ENCODE measurements around the gene ARSI. TPM values are rescaled to one million over a fixed set of nuclear protein-coding genes. Genes with fewer than 3 reads are reported as not detected.

Gene ARSI
- total and polyA plus RNA-seq, 2 of the 13 experiments (the other 11 are each of a cell fraction or from before 2014, with no cell fraction given), result 4.2 to 33.9 TPM

GRCh38 chr5:150350524-150351344 lies 48.0 kb upstream of the ARSI start (continued):
- TF ChIP-seq, protein P1, sequence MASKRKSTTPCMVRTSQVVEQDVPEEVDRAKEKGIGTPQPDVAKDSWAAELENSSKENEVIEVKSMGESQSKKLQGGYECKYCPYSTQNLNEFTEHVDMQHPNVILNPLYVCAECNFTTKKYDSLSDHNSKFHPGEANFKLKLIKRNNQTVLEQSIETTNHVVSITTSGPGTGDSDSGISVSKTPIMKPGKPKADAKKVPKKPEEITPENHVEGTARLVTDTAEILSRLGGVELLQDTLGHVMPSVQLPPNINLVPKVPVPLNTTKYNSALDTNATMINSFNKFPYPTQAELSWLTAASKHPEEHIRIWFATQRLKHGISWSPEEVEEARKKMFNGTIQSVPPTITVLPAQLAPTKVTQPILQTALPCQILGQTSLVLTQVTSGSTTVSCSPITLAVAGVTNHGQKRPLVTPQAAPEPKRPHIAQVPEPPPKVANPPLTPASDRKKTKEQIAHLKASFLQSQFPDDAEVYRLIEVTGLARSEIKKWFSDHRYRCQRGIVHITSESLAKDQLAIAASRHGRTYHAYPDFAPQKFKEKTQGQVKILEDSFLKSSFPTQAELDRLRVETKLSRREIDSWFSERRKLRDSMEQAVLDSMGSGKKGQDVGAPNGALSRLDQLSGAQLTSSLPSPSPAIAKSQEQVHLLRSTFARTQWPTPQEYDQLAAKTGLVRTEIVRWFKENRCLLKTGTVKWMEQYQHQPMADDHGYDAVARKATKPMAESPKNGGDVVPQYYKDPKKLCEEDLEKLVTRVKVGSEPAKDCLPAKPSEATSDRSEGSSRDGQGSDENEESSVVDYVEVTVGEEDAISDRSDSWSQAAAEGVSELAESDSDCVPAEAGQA (IDR thresholded peaks at IDR 0.05; ENCODE audit: low read depth), result no peak
- TF ChIP-seq, protein P1 (CRISPR knock-in tag; IDR thresholded peaks at IDR 0.05; ENCODE audit: borderline replicate concordance), result no peak
- TF ChIP-seq ZSCAN31 (CRISPR knock-in tag; IDR thresholded peaks at IDR 0.05; ENCODE audit: low read depth), result no peak
- TF ChIP-seq ZNF24 (IDR thresholded peaks at IDR 0.05), result no peak
- no peak for TF ChIP-seq HDAC6 (IDR thresholded peaks at IDR 0.05; ENCODE audit: low read depth, low read length)
- TF ChIP-seq, protein P2, sequence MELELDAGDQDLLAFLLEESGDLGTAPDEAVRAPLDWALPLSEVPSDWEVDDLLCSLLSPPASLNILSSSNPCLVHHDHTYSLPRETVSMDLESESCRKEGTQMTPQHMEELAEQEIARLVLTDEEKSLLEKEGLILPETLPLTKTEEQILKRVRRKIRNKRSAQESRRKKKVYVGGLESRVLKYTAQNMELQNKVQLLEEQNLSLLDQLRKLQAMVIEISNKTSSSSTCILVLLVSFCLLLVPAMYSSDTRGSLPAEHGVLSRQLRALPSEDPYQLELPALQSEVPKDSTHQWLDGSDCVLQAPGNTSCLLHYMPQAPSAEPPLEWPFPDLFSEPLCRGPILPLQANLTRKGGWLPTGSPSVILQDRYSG (CRISPR knock-in tag; IDR thresholded peaks at IDR 0.05), result no peak
- TF ChIP-seq, protein P3, sequence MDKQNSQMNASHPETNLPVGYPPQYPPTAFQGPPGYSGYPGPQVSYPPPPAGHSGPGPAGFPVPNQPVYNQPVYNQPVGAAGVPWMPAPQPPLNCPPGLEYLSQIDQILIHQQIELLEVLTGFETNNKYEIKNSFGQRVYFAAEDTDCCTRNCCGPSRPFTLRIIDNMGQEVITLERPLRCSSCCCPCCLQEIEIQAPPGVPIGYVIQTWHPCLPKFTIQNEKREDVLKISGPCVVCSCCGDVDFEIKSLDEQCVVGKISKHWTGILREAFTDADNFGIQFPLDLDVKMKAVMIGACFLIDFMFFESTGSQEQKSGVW (CRISPR knock-in tag; IDR thresholded peaks at IDR 0.05; ENCODE audit: borderline replicate concordance), result no peak
- TF ChIP-seq ZNF234 (CRISPR knock-in tag; conservative IDR thresholded peaks at IDR 0.05), result no peak
- peak; percentile 96 for TF ChIP-seq NR2C2 (CRISPR knock-in tag; IDR thresholded peaks at IDR 0.05; ENCODE audit: borderline replicate concordance)
- peak; percentile 78 for TF ChIP-seq XRCC5 (optimal IDR thresholded peaks at IDR 0.05; ENCODE audit: low read length)
- no peak; the same call in 1 of the 2 replicates for TF ChIP-seq MTF2 (CRISPR knock-in tag; IDR thresholded peaks at IDR 0.05; ENCODE audit: borderline replicate concordance)
- TF ChIP-seq ZNF292 (CRISPR knock-in tag; IDR thresholded peaks at IDR 0.05; ENCODE audit: borderline replicate concordance, low read depth), result no peak
- peak; percentile 71 for TF ChIP-seq GATAD1 (CRISPR knock-in tag; IDR thresholded peaks at IDR 0.05)
- no peak for TF ChIP-seq ZNF44 (CRISPR knock-in tag; IDR thresholded peaks at IDR 0.05)
- TF ChIP-seq ZNF343 (CRISPR knock-in tag; IDR thresholded peaks at IDR 0.05), result peak; percentile 76; the same call in 1 of the 2 replicates
- 0 out of 2 replicates have a peak, but pooled peaks have one; percentile 36 for TF ChIP-seq ZSCAN29 (CRISPR knock-in tag; conservative IDR thresholded peaks at IDR 0.05)
- TF ChIP-seq GATAD2A (CRISPR knock-in tag; IDR thresholded peaks at IDR 0.05), result peak; percentile 89
- TF ChIP-seq ATF2 (CRISPR knock-in tag; IDR thresholded peaks at IDR 0.05), result peak; percentile 81; the same call in 1 of the 2 replicates
- peak; percentile 37; the same call in 1 of the 2 replicates for TF ChIP-seq ZSCAN20 (CRISPR knock-in tag; IDR thresholded peaks at IDR 0.05; ENCODE audit: borderline replicate concordance)
